ENCODE measurements around the gene MRPL27.

The MRPL27 gene
- long read RNA-seq, transcript MRPL27-202 (3 exons, 2,441 nt): major isoform, 17 of 31 reads
- long read RNA-seq, transcript MRPL27-201 (4 exons, 716 nt): minor isoform, 9 of 31 reads
- long read RNA-seq, partial matches to known transcripts: 1 of 31 reads
- long read RNA-seq, other reads (novel, unspliced or antisense): 3 of 31 reads

DNA sequence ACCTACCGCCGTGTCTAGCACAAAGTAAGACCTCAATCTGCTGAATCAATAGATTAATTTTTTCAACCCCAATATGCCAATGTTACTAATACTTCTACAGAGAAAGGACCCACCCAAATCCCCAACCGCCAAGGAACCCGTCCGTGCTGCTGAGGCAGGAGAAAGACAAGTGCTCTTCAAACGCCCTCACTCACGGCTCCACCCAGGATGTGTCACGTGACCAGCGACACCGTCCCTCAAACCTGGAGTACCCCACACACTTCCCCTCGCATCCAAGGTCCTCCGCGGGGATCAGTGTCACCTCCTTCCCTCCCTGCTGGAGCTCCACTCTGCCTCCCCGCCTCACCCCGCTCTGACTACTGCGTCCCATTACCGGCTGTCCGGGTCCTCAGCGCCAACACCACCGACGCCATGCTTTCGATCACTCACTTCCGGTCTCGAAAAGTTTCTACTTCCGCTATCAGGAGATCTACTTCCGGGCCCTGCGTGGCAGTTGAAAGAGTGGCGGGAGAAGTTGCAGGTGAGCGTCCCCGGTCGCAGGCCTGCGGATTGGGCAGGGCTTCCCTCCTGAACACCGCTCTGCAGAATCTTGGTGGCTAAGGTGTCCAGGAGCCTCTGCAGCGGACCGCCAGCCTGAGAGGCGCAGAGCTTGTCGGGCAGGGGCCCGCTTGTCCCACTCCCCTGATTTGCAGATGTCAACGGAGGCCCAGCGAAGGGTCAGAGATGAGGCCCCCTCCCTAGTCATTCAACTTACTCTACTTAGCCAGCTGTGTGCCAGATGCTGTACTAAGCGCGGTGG is at the start of gene MRPL27, which contains the start of gene EME1:
MRPL27 (minus strand) TSS at position 427 of the 799 bp plus-strand sequence; CDS start at position 413, 14 bp downstream.
EME1 (plus strand) TSS at position 472 of the 799 bp plus-strand sequence. CDS start 1,980 bp downstream, outside the sequence.
- no peaks in the 10 kb centered on the region for H3K27me3 ChIP-seq (ENCODE audit: insufficient read depth, poor library complexity, severe bottlenecking)
- peak; percentile 89 to 94 for DNase-seq (ENCODE audit: low read depth in 1 of 2, low spot score in 1 of 2)
- peak within 1 kb of the TSS; percentile 98 for H3K27ac ChIP-seq (replicated peaks)
- H3K4me3 ChIP-seq (replicated peaks; ENCODE audit: insufficient read depth, low read length): peak within 1 kb of the TSS; percentile 61
- TF ChIP-seq GABPA (IDR thresholded peaks at IDR 0.05; ENCODE audit: low read depth) (peak; percentile 96), SPI1 (IDR thresholded peaks at IDR 0.05; ENCODE audit: borderline replicate concordance, low read depth) (peak; percentile 67; the same call in 1 of the 2 replicates), POLR2AphosphoS5 (IDR thresholded peaks at IDR 0.05; ENCODE audit: low read depth) (peak; percentile 98)
- TF ChIP-seq, protein P1, sequence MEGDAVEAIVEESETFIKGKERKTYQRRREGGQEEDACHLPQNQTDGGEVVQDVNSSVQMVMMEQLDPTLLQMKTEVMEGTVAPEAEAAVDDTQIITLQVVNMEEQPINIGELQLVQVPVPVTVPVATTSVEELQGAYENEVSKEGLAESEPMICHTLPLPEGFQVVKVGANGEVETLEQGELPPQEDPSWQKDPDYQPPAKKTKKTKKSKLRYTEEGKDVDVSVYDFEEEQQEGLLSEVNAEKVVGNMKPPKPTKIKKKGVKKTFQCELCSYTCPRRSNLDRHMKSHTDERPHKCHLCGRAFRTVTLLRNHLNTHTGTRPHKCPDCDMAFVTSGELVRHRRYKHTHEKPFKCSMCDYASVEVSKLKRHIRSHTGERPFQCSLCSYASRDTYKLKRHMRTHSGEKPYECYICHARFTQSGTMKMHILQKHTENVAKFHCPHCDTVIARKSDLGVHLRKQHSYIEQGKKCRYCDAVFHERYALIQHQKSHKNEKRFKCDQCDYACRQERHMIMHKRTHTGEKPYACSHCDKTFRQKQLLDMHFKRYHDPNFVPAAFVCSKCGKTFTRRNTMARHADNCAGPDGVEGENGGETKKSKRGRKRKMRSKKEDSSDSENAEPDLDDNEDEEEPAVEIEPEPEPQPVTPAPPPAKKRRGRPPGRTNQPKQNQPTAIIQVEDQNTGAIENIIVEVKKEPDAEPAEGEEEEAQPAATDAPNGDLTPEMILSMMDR (IDR thresholded peaks at IDR 0.05; ENCODE audit: insufficient read depth, low read length): no peak
- TF ChIP-seq, protein P2, sequence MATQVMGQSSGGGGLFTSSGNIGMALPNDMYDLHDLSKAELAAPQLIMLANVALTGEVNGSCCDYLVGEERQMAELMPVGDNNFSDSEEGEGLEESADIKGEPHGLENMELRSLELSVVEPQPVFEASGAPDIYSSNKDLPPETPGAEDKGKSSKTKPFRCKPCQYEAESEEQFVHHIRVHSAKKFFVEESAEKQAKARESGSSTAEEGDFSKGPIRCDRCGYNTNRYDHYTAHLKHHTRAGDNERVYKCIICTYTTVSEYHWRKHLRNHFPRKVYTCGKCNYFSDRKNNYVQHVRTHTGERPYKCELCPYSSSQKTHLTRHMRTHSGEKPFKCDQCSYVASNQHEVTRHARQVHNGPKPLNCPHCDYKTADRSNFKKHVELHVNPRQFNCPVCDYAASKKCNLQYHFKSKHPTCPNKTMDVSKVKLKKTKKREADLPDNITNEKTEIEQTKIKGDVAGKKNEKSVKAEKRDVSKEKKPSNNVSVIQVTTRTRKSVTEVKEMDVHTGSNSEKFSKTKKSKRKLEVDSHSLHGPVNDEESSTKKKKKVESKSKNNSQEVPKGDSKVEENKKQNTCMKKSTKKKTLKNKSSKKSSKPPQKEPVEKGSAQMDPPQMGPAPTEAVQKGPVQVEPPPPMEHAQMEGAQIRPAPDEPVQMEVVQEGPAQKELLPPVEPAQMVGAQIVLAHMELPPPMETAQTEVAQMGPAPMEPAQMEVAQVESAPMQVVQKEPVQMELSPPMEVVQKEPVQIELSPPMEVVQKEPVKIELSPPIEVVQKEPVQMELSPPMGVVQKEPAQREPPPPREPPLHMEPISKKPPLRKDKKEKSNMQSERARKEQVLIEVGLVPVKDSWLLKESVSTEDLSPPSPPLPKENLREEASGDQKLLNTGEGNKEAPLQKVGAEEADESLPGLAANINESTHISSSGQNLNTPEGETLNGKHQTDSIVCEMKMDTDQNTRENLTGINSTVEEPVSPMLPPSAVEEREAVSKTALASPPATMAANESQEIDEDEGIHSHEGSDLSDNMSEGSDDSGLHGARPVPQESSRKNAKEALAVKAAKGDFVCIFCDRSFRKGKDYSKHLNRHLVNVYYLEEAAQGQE (IDR thresholded peaks at IDR 0.05; ENCODE audit: insufficient replicate concordance, low read depth): peak; percentile 79

DNA sequence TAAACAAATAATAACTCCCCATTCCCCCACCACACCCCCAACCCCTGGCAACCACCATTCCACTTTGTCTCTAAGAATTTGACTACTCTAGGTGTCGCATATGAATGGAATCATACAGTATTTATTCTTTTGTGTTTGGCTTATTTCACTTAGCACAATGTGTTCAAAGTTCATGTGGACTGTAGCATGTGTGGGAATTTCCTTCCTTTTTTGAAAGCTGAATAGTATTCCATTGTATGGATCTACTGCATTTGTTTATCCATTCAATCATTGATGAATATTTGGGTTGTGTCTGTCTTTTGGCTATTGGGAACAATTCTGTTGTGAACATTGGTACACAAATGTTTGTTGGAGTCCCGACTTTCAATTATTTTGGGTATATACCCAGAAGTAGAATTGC is 49.8 kb upstream of the MRPL27 start:
- TF ChIP-seq POLR2AphosphoS5 (IDR thresholded peaks at IDR 0.05; ENCODE audit: low read depth): no peak
- TF ChIP-seq SPI1 (IDR thresholded peaks at IDR 0.05; ENCODE audit: borderline replicate concordance, low read depth): no peak
- TF ChIP-seq, protein P2 (IDR thresholded peaks at IDR 0.05; ENCODE audit: insufficient replicate concordance, low read depth): no peak
- TF ChIP-seq, protein P1 (IDR thresholded peaks at IDR 0.05; ENCODE audit: insufficient read depth, low read length): no peak
- TF ChIP-seq GABPA (IDR thresholded peaks at IDR 0.05; ENCODE audit: low read depth): no peak
- no peak overlapping the region for H3K4me3 ChIP-seq (replicated peaks; ENCODE audit: insufficient read depth, low read length)
- no peaks in the 10 kb centered on the region for H3K27me3 ChIP-seq (ENCODE audit: insufficient read depth, poor library complexity, severe bottlenecking)
- no peak for DNase-seq (ENCODE audit: low read depth in 1 of 2, low spot score in 1 of 2)
- H3K27ac ChIP-seq (replicated peaks): no peak overlapping the region

DNA sequence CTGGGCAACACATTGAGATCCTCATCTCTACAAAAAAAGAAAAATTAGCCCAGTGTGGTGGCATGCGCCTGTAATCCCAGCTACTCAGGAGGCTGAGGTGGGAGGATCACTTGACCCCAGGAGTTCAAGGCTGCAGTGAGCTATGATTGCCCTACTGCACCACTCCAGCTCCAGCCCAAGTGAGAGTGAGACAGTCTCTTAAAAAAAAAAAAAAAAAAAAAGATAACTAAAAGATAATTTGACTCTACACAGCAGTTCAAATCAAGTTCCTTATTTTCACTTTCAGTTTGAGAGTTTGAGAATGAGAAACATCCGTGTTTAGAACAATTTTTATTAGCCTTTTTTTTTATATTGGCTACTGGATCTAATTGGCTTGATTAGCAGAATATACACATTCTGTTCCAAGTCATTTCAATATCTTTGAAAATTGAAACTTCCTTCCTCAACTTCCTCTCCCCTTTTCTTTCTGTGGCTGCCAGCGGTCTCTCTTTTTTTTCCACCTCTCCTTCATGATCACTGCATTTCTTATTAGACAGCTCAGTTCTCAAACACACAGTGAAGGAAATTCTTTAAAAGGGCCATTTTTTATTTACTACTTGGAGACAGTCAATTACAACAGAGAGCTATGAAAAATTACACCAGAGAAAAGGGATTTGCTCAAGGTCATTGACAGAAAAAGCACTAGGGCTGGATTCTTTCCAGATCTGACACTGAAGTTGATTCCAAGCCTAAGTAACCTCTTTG is 48.5 kb upstream of the MRPL27 start:
- no peaks in the 10 kb centered on the region for H3K27me3 ChIP-seq (ENCODE audit: insufficient read depth, poor library complexity, severe bottlenecking)
- H3K27ac ChIP-seq (replicated peaks): peak overlapping the region; percentile 57
- H3K4me3 ChIP-seq (replicated peaks; ENCODE audit: insufficient read depth, low read length): peak overlapping the region; percentile 7
- TF ChIP-seq, protein P1 (IDR thresholded peaks at IDR 0.05; ENCODE audit: insufficient read depth, low read length): no peak
- TF ChIP-seq SPI1 (IDR thresholded peaks at IDR 0.05; ENCODE audit: borderline replicate concordance, low read depth) (peak; percentile 34; the same call in 1 of the 2 replicates), POLR2AphosphoS5 (IDR thresholded peaks at IDR 0.05; ENCODE audit: low read depth) (no peak)
- TF ChIP-seq, protein P2 (IDR thresholded peaks at IDR 0.05; ENCODE audit: insufficient replicate concordance, low read depth): no peak
- peak in 1 of 2 experiments; percentile 54 for DNase-seq (ENCODE audit: low read depth in 1 of 2, low spot score in 1 of 2)
